Measurements from ENCODE around the gene GALNT2.

The GALNT2 gene

DNA sequence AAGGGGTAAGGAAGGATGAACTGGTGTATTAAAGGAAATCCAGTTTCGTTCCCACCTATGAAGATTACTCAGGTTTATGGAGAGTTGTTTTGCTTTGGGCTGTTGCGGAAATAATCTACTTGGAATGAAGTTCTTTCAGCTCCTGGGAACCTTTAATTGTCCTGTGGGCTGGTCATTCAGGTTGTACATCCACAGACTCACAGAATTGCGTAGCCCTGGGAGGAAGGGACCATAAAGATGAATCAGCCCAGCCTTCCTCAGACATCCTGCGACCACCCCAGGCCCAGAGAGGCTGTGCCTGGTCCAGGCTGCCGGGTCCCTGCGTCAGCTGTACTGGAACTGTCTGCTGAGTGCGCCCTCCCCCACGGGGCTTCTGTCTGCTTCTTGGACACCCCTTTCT lies 72.7 kb downstream of the GALNT2 start:
- Histone ChIP-seq H3K4me2 (ENCODE audit: insufficient read depth, low read length, poor library complexity, severe bottlenecking) (no peak overlapping the region), H2AK5ac (ENCODE audit: low read depth, low read length) (no peak overlapping the region), H2BK15ac (ENCODE audit: low read length) (no peak overlapping the region), H3K4me1 (ENCODE audit: control insufficient read depth in 2 of 2, insufficient read depth in 1 of 2, low read depth in 1 of 2, low read length in 2 of 2) (peaks cover 17 to 33% of the 10 kb centered on the region in 2 donors), H3K23ac (ENCODE audit: low read depth, low read length, poor library complexity) (no peak overlapping the region), H3K36me3 (replicated peaks in 1 of 2; ENCODE audit: control insufficient read depth in 2 of 2, insufficient read depth in 2 of 2, low read length in 2 of 2) (peaks cover 0 to 3% of the 10 kb centered on the region in 2 donors), H3K79me1 (ENCODE audit: low read depth, low read length) (peaks cover 2% of the 10 kb centered on the region), H3K14ac (ENCODE audit: low read length) (no peak overlapping the region), H3K4me3 (ENCODE audit: low read length in 2 of 2) (no peak overlapping the region), H4K8ac (ENCODE audit: low read depth, low read length) (no peak overlapping the region), H4K91ac (ENCODE audit: low read depth, low read length, poor library complexity) (no peak overlapping the region), H3K9me3 (replicated peaks in 1 of 2; ENCODE audit: control insufficient read depth in 2 of 2, insufficient read depth in 1 of 2, low read depth in 1 of 2, low read length in 2 of 2) (no peaks in the 10 kb centered on the region), H3K27me3 (ENCODE audit: control insufficient read depth in 3 of 3, insufficient read depth in 3 of 3, low read depth in 1 of 3, low read length in 3 of 3) (no peaks in the 10 kb centered on the region), H3K9ac (ENCODE audit: low read depth, low read length, poor library complexity) (no peak overlapping the region), H3K18ac (ENCODE audit: low read length) (no peak overlapping the region), H2BK5ac (ENCODE audit: low read length) (no peak overlapping the region), H3K4ac (ENCODE audit: low read length) (no peak overlapping the region), H2BK12ac (ENCODE audit: low read length) (no peak overlapping the region), H2BK120ac (ENCODE audit: low read depth, low read length) (no peak overlapping the region), H2AFZ (ENCODE audit: low read length) (no peak overlapping the region), H3K27ac (replicated peaks; ENCODE audit: low read length) (no peak overlapping the region)
- WGBS, 2 donors (ENCODE audit: extremely low coverage in 2 of 2, insufficient read length in 2 of 2, insufficient replicate concordance in 1 of 2): no CpG with 5 or more reads among the region's 8 CpGs
- no peak for DNase-seq (ENCODE audit: low spot score)

DNA sequence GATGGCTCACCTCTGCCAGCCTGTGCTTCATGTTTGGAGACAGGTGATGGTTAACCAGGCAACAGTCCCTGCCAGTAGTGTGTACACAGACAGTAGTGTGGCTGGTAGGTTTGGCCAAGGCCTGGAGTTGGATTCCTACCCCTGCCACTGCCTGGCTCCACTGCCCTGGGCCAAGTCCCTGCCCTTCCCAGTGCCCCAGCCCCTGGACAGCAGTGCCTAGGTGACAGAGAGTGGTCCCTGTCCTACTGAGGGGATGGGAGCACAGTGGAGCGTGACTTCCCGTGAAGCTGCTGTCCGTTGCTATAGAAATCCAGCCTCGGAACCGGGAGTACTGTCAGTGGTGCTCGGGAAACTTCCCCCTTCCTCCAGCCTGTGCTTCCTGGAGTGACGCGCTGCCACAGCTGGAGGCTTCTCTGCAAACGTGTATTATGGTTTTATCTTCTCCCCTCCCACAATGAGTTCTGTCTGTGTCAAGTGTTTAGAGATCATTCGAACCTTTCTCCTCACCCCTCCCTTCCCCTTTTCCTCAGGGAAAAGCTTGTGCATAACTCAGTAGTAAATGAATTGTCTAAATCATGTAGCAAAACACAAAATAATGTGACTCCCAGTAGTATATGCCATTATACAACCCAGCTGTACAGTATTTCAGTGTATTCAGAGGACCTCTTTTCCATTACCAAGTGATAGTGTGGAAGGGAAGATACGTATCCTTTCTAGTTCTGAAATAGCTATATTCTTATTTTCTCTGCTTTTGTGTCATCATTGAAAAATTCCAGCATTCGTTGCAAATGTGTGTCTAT lies 73.4 kb downstream of the GALNT2 start:
- Histone ChIP-seq H3K79me1 (ENCODE audit: low read depth, low read length) (peaks cover 5% of the 10 kb centered on the region), H4K91ac (ENCODE audit: low read depth, low read length, poor library complexity) (no peak overlapping the region), H3K9me3 (replicated peaks in 1 of 2; ENCODE audit: control insufficient read depth in 2 of 2, insufficient read depth in 1 of 2, low read depth in 1 of 2, low read length in 2 of 2) (no peaks in the 10 kb centered on the region), H2BK15ac (ENCODE audit: low read length) (no peak overlapping the region), H2BK5ac (ENCODE audit: low read length) (no peak overlapping the region), H2AK5ac (ENCODE audit: low read depth, low read length) (no peak overlapping the region), H2AFZ (ENCODE audit: low read length) (no peak overlapping the region), H3K36me3 (replicated peaks in 1 of 2; ENCODE audit: control insufficient read depth in 2 of 2, insufficient read depth in 2 of 2, low read length in 2 of 2) (peaks cover 0 to 3% of the 10 kb centered on the region in 2 donors), H3K4me1 (ENCODE audit: control insufficient read depth in 2 of 2, insufficient read depth in 1 of 2, low read depth in 1 of 2, low read length in 2 of 2) (peaks cover 17 to 33% of the 10 kb centered on the region in 2 donors), H2BK120ac (ENCODE audit: low read depth, low read length) (no peak overlapping the region), H3K9ac (ENCODE audit: low read depth, low read length, poor library complexity) (no peak overlapping the region), H3K27me3 (ENCODE audit: control insufficient read depth in 3 of 3, insufficient read depth in 3 of 3, low read depth in 1 of 3, low read length in 3 of 3) (no peaks in the 10 kb centered on the region), H4K8ac (ENCODE audit: low read depth, low read length) (no peak overlapping the region), H3K4ac (ENCODE audit: low read length) (no peak overlapping the region), H3K14ac (ENCODE audit: low read length) (no peak overlapping the region), H3K18ac (ENCODE audit: low read length) (no peak overlapping the region), H3K27ac (replicated peaks; ENCODE audit: low read length) (no peak overlapping the region), H3K4me3 (ENCODE audit: low read length in 2 of 2) (no peak overlapping the region), H3K23ac (ENCODE audit: low read depth, low read length, poor library complexity) (no peak overlapping the region), H3K4me2 (ENCODE audit: insufficient read depth, low read length, poor library complexity, severe bottlenecking) (no peak overlapping the region), H2BK12ac (ENCODE audit: low read length) (no peak overlapping the region)
- no peak for DNase-seq (ENCODE audit: low spot score)
- WGBS, 2 donors (ENCODE audit: extremely low coverage in 2 of 2, insufficient read length in 2 of 2, insufficient replicate concordance in 1 of 2): no CpG with 5 or more reads among the region's 12 CpGs

DNA sequence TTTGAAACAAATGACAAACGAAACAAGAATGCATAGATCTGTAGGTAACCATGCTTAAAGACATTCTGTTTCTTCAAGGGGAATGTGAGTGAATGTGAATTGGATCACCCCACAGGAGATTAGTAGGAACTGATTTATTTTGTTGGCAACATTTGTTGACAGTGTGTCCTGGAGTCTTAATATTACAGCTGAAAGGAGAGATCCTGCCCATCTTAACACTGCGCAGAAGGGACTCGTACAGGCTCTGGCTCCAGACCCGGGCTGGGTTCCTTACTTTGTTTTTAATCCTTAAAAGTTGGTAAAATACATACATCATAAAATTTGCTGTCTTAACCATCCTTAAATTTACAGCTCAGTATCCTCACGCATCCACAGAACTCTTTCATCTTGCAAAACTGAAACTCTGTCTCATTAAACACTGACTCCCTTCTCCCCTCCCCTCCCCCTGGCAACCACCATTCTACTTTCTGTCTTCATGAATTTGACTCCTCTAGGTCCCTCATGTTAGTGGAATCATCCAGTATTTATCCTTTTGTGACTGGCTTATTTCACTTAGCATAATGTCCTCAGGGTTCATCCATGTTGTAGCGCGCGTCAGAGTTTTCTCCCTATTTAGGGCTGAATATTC lies 74.1 kb downstream of the GALNT2 start:
- Histone ChIP-seq H3K79me1 (ENCODE audit: low read depth, low read length) (peaks cover 5% of the 10 kb centered on the region), H2AK5ac (ENCODE audit: low read depth, low read length) (no peak overlapping the region), H3K4me2 (ENCODE audit: insufficient read depth, low read length, poor library complexity, severe bottlenecking) (no peak overlapping the region), H3K36me3 (replicated peaks in 1 of 2; ENCODE audit: control insufficient read depth in 2 of 2, insufficient read depth in 2 of 2, low read length in 2 of 2) (peaks cover 0 to 3% of the 10 kb centered on the region in 2 donors), H3K9ac (ENCODE audit: low read depth, low read length, poor library complexity) (no peak overlapping the region), H2BK120ac (ENCODE audit: low read depth, low read length) (no peak overlapping the region), H3K4ac (ENCODE audit: low read length) (no peak overlapping the region), H3K18ac (ENCODE audit: low read length) (no peak overlapping the region), H2BK12ac (ENCODE audit: low read length) (no peak overlapping the region), H2AFZ (ENCODE audit: low read length) (no peak overlapping the region), H2BK5ac (ENCODE audit: low read length) (no peak overlapping the region), H3K4me1 (ENCODE audit: control insufficient read depth in 2 of 2, insufficient read depth in 1 of 2, low read depth in 1 of 2, low read length in 2 of 2) (peaks cover 22 to 37% of the 10 kb centered on the region in 2 donors), H3K9me3 (replicated peaks in 1 of 2; ENCODE audit: control insufficient read depth in 2 of 2, insufficient read depth in 1 of 2, low read depth in 1 of 2, low read length in 2 of 2) (no peaks in the 10 kb centered on the region), H3K23ac (ENCODE audit: low read depth, low read length, poor library complexity) (no peak overlapping the region), H3K14ac (ENCODE audit: low read length) (no peak overlapping the region), H4K91ac (ENCODE audit: low read depth, low read length, poor library complexity) (no peak overlapping the region), H3K27me3 (ENCODE audit: control insufficient read depth in 3 of 3, insufficient read depth in 3 of 3, low read depth in 1 of 3, low read length in 3 of 3) (no peaks in the 10 kb centered on the region), H2BK15ac (ENCODE audit: low read length) (no peak overlapping the region), H4K8ac (ENCODE audit: low read depth, low read length) (no peak overlapping the region), H3K4me3 (ENCODE audit: low read length in 2 of 2) (no peak overlapping the region), H3K27ac (replicated peaks; ENCODE audit: low read length) (no peak overlapping the region)
- WGBS, 2 donors (ENCODE audit: extremely low coverage in 2 of 2, insufficient read length in 2 of 2, insufficient replicate concordance in 1 of 2): no CpG with 5 or more reads among the region's 8 CpGs
- no peak for DNase-seq (ENCODE audit: low spot score)

DNA sequence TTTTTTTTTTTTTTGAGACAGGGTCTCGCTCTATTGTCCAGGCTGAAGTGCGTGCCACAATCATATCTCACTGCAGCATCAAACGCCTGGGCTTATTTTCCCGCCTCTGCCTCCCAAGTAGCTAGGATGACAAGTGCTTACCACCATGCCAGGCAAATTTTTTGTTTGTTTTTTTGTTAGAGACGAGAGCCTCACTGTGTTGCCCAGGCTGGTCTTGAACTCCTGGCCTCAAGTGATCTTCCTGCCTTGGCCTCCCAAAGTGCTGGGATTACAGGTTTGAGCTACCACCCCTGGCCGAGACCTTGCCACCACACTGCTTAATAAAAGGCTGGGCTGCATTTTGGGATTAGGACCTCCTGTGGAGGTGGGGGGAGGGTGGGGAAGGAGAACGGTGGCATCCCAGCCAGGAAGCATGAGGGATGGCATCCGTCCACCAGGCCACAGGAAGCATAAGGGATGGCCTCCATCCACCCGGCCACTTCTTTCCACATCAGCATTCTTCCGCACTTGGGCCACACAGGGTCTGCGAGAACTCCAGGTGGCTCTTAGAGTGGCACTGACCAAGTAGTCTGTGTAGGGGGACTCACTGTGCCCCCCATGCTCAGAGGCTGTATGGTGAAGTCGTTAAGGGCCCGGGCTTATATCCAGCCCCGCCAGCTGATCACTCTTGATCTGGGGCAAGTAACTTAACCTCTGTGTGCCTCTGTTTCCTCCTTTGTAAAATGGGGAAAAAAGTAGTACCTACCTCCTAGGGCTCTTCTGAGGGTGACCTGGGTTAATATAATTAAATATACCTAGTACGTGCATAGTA lies 75.0 kb downstream of the GALNT2 start:
- Histone ChIP-seq H3K27me3 (ENCODE audit: control insufficient read depth in 3 of 3, insufficient read depth in 3 of 3, low read depth in 1 of 3, low read length in 3 of 3) (no peaks in the 10 kb centered on the region), H2BK120ac (ENCODE audit: low read depth, low read length) (no peak overlapping the region), H3K79me1 (ENCODE audit: low read depth, low read length) (peaks cover 4% of the 10 kb centered on the region), H2BK5ac (ENCODE audit: low read length) (no peak overlapping the region), H3K27ac (replicated peaks; ENCODE audit: low read length) (no peak overlapping the region), H3K4me1 (ENCODE audit: control insufficient read depth in 2 of 2, insufficient read depth in 1 of 2, low read depth in 1 of 2, low read length in 2 of 2) (peaks cover 22 to 30% of the 10 kb centered on the region in 2 donors), H2BK12ac (ENCODE audit: low read length) (no peak overlapping the region), H2BK15ac (ENCODE audit: low read length) (no peak overlapping the region), H3K14ac (ENCODE audit: low read length) (no peak overlapping the region), H4K91ac (ENCODE audit: low read depth, low read length, poor library complexity) (no peak overlapping the region), H3K4me2 (ENCODE audit: insufficient read depth, low read length, poor library complexity, severe bottlenecking) (no peak overlapping the region), H3K18ac (ENCODE audit: low read length) (no peak overlapping the region), H4K8ac (ENCODE audit: low read depth, low read length) (no peak overlapping the region), H3K4ac (ENCODE audit: low read length) (no peak overlapping the region), H2AK5ac (ENCODE audit: low read depth, low read length) (no peak overlapping the region), H3K9me3 (replicated peaks in 1 of 2; ENCODE audit: control insufficient read depth in 2 of 2, insufficient read depth in 1 of 2, low read depth in 1 of 2, low read length in 2 of 2) (no peaks in the 10 kb centered on the region), H3K9ac (ENCODE audit: low read depth, low read length, poor library complexity) (no peak overlapping the region), H3K36me3 (replicated peaks in 1 of 2; ENCODE audit: control insufficient read depth in 2 of 2, insufficient read depth in 2 of 2, low read length in 2 of 2) (peaks cover 0 to 3% of the 10 kb centered on the region in 2 donors), H2AFZ (ENCODE audit: low read length) (no peak overlapping the region), H3K23ac (ENCODE audit: low read depth, low read length, poor library complexity) (peak overlapping the region; percentile 16), H3K4me3 (ENCODE audit: low read length in 2 of 2) (peak overlapping the region in 1 of 2 donors; percentile 45)
- no CpG with 5 or more reads among the region's 15 CpGs for WGBS, 2 donors (ENCODE audit: extremely low coverage in 2 of 2, insufficient read length in 2 of 2, insufficient replicate concordance in 1 of 2)
- no peak for DNase-seq (ENCODE audit: low spot score)

Data from neuronal stem cell (in vitro differentiated cells).